B cell (primary cell): ENCODE results near the gene RERG.

Experiments
- CTCF ChIP-seq: fragments of 200-600 bp; IDR thresholded peaks from one replicate; pipeline ENCODE4 v1.8.0; 2022; ENCODE audit warnings: antibody characterized with exemption, mild to moderate bottlenecking
- EZH2 ChIP-seq: IDR thresholded peaks from 2 replicates; pipeline ENCODE4 v1.6.1; 2012; ENCODE audit warnings: borderline replicate concordance, low read depth, mild to moderate bottlenecking, moderate library complexity, low read length; ENCODE audit not compliant: insufficient read depth, poor library complexity, severe bottlenecking

- no peak for TF ChIP-seq CTCF
- no peak for TF ChIP-seq EZH2
These were observed 12.2 kb downstream of the RERG start for GRCh38 chr12:15208871-15209656.
